Measurements from ENCODE around the gene CHCHD4. TPM values are rescaled to one million over a fixed set of nuclear protein-coding genes. Genes with fewer than 3 reads are reported as not detected.
A peak's percentile ranks its signal among the peaks of the same experiment; 100 is the strongest.

The CHCHD4 gene
- total RNA-seq, result 15.4 and 17.7 TPM in 2 replicates

GRCh38 chr3:14124615-14125192 is at the start of gene CHCHD4, which contains the start of gene TMEM43:
Gene CHCHD4, minus strand, starts transcription at chr3:14124870. Its CDS starts 194 bp downstream, at chr3:14124676.
Gene TMEM43, plus strand, starts transcription at chr3:14125052. Its CDS starts 142 bp downstream, at chr3:14125194.
- DNase-seq (ENCODE audit: low read depth), result peak; percentile 99

- no peak for DNase-seq (ENCODE audit: low read depth)
Observed at GRCh38 chr3:14172496-14172895, 47.8 kb upstream of the CHCHD4 start.

- peak; percentile 13 for DNase-seq (ENCODE audit: low read depth)
Observed at GRCh38 chr3:14170531-14171159, 46.0 kb upstream of the CHCHD4 start.

DNA sequence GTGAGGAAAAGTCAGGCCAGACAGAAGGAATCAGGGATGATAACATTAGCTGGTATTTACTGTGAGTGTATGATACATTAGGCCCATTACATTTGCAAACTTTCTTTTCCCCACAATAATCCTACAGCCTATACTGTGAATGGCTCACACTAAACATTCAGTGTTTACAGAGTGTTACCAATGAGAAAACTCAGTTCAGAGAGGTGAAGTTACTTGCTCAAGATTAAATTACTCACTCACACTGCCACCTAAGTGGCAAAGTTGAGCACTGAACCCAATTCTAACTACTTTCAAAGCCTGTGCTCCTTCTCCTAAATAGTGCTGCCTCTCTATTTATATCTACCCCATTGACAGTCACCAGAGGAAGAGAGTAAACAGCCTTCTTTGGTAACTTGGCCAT is 45.2 kb upstream of the CHCHD4 start:
- DNase-seq (ENCODE audit: low read depth), result no peak

DNA sequence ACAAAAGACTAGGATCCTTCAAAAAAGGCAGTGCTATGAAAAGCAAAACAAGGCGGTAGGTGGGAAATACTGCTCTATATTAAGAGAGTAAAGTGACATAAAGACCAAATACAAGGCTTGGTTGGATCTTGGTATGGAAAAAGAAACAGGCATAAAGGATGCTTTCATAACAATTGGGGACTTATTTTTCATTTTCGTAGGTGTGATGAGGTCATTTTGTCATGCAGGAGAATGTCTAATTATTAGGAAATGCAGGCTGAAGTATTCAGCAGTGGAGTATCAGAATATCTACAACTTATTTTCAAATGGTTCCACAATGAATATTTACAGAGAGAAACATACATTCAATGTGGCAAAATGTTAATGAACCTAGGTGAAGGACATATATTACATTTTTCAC is 44.8 kb upstream of the CHCHD4 start:
- no peak for DNase-seq (ENCODE audit: low read depth)

GRCh38 chr3:14166877-14167603 is 42.4 kb upstream of the CHCHD4 start:
- DNase-seq (ENCODE audit: low read depth), result no peak

DNA sequence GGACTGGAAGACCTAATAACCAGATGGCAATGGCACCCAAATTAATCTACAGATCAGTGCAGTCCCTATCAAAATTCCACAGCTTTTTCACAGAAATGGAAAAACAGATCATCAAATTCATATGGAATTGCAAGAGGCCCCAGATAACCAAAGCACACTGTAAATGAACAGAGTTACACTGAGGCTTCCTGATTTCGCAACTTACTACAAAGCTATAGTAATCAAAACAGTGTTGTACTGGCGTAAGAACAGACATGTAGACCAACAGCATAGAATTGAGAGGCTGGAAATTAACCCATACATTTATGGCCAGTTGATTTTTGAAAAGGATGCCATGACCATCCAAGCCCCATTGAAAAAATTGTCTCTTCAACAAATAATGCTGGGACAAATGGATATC is 37.5 kb upstream of the CHCHD4 start:
- DNase-seq (ENCODE audit: low read depth), result no peak

DNA sequence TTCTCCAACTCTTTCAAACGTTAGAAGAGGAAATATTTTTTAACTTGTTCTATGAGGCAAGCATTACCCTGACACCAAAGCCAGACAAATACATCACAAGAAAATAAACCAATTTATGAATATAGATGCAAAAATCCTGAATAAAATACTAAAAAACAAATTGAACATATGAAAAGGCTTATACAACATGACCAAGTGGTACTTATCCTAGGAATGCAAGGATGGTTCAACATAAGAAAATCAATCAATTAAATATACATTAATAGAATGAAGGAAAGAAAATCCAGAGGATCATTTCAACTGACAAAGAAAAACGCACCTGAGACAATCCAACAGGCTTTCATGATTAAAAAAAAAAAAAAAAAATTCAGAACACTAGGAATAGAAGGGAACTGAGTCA is 36.6 kb upstream of the CHCHD4 start:
- DNase-seq (ENCODE audit: low read depth), result no peak

DNA sequence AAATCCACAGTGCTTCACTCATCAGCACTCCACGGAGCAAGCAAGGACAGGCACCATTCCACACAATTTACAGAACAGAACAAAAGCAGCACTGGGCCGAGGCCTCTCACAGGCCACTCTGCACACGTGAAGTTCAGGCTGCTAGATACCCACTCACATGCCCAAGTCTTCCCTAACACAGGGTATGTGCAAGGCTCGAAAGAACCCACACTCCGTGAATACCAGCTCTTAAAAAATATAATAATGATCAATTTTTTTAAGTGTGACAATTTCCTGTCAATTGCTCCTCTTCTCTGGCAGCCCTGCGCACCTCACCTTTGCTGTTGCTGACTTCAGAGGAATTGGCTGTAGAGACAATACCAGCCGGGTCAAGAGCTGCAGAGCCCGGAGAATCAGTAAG is 34.8 kb upstream of the CHCHD4 start:
- DNase-seq (ENCODE audit: low read depth), result no peak

GRCh38 chr3:14158370-14158769 is 33.7 kb upstream of the CHCHD4 start:
- no peak for DNase-seq (ENCODE audit: low read depth)

DNA sequence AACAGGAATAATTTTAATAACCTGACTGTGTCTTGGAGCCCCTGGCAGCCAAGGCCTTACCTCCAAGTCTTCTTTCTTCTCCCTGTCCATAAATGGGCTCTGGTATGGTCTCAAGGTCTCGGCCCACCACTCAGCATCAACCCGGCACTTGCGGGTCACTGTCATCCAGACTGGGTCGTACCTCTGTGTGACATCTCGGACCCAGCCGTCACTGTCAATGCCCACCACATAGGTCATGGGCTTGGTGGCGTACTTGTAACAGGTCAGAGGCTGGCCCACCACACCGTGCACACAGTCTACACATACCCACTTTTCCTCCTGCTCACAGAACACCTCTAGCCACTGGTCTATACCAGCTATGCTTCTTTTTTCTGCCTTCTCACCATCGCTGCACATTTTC is 33.3 kb upstream of the CHCHD4 start:
- no peak for DNase-seq (ENCODE audit: low read depth)

DNA sequence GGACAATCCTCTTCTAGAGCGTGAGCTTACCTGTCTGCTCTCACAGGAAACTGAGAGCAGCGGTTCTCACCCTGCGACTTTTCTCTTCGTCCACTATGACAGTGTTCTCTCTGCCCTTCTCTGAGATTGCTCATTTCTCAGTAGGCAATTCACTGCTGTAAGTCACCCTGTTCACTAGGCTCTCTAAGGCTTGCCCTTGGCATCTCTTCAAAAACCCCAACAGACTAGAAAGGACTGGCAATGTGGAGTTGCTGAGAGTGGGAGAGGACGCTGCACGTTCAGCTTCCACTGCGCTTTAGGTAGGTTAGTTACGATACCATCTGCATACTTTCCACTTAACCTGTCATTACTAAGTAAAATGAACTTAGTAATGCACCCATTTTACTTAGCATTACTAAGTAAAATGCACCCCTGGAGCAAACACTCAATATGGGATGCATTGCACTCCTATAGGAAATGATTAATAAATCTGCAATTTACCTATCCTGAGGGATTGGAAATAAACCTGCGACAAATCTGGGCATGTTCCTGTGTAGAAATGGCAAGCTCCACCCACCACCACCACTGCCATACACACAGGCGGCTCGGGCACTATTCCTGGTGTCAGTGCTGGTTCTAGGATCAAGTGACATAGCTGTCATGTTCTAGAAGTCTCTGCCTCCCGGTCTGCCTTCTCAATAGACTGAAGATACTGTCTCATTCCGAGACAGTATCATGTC is 32.3 kb upstream of the CHCHD4 start:
- DNase-seq (ENCODE audit: low read depth), result no peak

GRCh38 chr3:14156201-14156600 is 31.5 kb upstream of the CHCHD4 start:
- DNase-seq (ENCODE audit: low read depth), result no peak

DNA sequence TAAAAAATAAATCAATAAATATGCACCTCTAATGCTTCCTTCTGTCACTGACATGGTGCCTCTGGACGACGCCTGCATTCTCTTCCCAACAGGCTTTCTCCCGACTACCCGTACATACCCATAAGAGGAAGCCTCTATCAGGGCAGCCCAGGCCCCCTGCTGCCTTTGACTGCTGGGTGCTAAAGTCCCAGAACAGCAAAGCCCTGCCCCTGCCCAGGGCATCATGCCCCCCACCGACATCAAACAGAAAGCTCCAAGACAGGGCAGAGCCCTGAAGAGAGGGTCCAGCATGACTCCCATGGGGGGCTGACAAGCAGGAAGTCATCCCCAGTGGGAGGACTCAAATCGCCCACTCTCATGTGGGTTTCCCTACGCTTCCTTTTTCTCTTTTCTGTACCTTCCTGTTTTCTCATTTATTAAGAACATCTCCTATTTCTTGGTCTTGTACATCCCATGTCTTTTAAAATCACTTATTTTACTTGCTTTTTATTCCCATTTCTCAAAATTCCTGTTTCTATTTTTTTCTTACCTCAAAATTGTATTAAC is 30.3 kb upstream of the CHCHD4 start:
- no peak for DNase-seq (ENCODE audit: low read depth)

- DNase-seq (ENCODE audit: low read depth), result no peak
Observed at GRCh38 chr3:14154276-14154675, 29.6 kb upstream of the CHCHD4 start.

DNA sequence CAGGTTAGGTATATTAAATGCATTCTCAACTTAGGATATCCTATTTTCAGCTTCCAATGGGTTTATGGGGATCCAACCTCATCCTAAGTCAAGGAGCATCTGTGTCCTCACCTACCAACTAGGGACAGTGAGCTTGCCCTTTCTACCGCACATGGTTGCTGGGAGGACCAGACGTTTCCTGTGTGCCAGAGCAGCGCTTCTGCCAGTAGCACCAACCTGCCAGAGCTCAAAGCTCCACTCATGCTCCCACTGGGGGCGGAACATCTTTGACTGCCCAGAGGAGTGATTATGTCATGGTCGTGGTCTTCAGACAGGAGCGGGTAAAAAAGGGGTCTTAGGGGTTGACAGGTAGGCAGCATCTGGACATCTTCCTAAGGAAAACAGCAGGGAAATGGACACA is 29.0 kb upstream of the CHCHD4 start:
- no peak for DNase-seq (ENCODE audit: low read depth)

- DNase-seq (ENCODE audit: low read depth), result no peak
Observed at GRCh38 chr3:14152963-14153355, 28.3 kb upstream of the CHCHD4 start.

- DNase-seq (ENCODE audit: low read depth), result no peak
Observed at GRCh38 chr3:14152233-14152962, 27.7 kb upstream of the CHCHD4 start.

GRCh38 chr3:14151471-14152083 is 26.9 kb upstream of the CHCHD4 start:
- DNase-seq (ENCODE audit: low read depth), result no peak

- DNase-seq (ENCODE audit: low read depth), result no peak
Observed at GRCh38 chr3:14150491-14151230, 26.0 kb upstream of the CHCHD4 start.
